ENCODE data around the gene JPH3.

DNA sequence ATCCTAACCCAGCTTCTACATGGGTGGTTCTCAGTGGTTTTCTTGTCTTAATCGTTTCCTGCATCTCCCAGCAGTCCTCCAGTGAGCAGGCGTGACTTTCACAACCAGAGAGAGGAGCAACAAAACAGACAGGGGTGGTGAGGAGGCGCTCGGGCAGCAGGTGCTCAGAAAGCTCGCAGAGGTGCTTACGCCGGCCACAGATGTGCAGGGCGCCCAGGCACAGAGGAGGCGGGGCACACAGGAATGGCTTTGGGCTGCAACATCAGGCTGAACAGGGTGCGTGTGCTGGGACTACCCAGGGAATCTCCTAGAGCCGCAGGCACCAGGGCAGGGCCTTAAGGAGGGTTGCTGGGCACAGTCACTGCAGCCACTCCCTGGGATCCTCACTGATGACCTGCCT, 130.9 kb downstream of the JPH3 start:
- TF ChIP-seq EZH2 (IDR thresholded peaks at IDR 0.05; ENCODE audit: borderline replicate concordance) (no peak), EZH2phosphoT487 (IDR thresholded peaks at IDR 0.05; ENCODE audit: low read depth, severe bottlenecking, unreplicated experiment) (no peak)
- TF ChIP-seq, protein P1, sequence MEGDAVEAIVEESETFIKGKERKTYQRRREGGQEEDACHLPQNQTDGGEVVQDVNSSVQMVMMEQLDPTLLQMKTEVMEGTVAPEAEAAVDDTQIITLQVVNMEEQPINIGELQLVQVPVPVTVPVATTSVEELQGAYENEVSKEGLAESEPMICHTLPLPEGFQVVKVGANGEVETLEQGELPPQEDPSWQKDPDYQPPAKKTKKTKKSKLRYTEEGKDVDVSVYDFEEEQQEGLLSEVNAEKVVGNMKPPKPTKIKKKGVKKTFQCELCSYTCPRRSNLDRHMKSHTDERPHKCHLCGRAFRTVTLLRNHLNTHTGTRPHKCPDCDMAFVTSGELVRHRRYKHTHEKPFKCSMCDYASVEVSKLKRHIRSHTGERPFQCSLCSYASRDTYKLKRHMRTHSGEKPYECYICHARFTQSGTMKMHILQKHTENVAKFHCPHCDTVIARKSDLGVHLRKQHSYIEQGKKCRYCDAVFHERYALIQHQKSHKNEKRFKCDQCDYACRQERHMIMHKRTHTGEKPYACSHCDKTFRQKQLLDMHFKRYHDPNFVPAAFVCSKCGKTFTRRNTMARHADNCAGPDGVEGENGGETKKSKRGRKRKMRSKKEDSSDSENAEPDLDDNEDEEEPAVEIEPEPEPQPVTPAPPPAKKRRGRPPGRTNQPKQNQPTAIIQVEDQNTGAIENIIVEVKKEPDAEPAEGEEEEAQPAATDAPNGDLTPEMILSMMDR (IDR thresholded peaks at IDR 0.05; ENCODE audit: poor library complexity), result no peak
